ENCODE measurements around the gene KRT76.

DNA sequence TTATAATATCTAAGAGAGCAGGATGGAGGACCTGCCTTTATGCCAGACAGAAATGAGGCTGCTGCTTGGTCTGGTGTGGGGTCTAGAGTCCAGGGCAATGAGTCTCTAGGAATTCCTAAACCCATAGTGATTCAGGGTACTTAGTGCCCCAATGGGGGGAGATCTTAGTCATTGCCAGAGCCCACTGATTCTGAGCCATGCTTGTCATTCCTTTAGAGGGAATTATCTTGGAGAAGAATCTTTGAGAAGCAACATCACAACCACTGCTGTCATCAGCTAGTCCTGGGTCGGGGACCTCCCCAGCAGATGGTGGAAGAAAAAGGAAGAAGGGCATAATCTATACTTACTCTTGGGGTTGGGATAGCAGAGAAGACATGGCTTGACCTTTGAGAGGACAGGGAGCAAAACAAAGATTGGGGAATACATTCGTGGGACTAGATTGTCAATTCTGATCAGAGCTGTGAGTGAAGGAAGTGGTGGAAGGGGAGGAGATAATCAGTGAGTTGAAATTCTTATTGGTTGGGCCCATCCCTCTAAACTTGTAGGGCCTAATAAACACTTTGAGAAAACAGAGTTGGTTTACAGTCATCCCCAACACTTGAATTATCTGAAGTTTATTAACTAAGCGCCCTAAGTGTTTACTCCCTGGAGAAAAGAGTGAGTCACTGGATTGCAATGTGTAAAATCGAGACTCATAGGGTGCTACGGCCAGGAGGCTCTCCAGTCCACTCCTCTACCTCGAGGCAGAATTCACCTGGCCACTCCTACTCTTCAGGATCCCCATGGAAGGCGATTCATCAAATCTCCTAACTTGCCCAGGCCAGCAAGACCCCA is 21.7 kb upstream of the KRT76 start:
- TF ChIP-seq, protein P1, sequence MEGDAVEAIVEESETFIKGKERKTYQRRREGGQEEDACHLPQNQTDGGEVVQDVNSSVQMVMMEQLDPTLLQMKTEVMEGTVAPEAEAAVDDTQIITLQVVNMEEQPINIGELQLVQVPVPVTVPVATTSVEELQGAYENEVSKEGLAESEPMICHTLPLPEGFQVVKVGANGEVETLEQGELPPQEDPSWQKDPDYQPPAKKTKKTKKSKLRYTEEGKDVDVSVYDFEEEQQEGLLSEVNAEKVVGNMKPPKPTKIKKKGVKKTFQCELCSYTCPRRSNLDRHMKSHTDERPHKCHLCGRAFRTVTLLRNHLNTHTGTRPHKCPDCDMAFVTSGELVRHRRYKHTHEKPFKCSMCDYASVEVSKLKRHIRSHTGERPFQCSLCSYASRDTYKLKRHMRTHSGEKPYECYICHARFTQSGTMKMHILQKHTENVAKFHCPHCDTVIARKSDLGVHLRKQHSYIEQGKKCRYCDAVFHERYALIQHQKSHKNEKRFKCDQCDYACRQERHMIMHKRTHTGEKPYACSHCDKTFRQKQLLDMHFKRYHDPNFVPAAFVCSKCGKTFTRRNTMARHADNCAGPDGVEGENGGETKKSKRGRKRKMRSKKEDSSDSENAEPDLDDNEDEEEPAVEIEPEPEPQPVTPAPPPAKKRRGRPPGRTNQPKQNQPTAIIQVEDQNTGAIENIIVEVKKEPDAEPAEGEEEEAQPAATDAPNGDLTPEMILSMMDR (optimal IDR thresholded peaks at IDR 0.05 in 1 of 3, IDR thresholded peaks at IDR 0.05 in 1 of 3, conservative IDR thresholded peaks at IDR 0.05 in 1 of 3; ENCODE audit: extremely low read depth in 1 of 3, insufficient read depth in 2 of 3, low read length in 3 of 3): no peak
- no peak for TF ChIP-seq EZH2 (IDR thresholded peaks at IDR 0.05; ENCODE audit: low read length)
